Right forelimb (tissue), 1 donor: ENCODE results near the gene PLCB1.
"Not testable (repeated sequence)": the region's sequence is repeated elsewhere in the genome, so short reads cannot be mapped to it uniquely, and the experiment has no call there.

Source experiments
- DNase-seq: peaks from one replicate; pipeline ENCODE4 v3.0.0-alpha.2; 2018

PLCB1 gene

DNA sequence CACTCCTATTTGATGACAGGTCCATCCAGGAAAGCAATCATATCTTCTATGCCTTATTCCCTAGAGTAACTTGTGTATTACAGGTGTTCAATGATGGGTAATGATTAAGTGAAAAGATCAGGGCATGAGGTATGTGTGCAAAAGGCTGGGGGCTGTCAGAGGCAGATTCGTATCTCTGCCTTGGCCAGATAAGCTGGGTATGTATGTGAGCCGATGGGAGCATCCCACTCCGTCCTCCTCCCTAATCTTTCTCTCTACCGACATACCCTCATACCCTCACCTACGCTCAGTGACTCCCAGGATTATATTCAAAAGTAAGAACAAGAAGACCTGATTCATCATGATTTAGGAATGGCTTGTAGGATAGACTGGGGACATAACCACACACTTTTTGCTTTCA lies 238.7 kb downstream of the PLCB1 start:
- no peak for DNase-seq

DNA sequence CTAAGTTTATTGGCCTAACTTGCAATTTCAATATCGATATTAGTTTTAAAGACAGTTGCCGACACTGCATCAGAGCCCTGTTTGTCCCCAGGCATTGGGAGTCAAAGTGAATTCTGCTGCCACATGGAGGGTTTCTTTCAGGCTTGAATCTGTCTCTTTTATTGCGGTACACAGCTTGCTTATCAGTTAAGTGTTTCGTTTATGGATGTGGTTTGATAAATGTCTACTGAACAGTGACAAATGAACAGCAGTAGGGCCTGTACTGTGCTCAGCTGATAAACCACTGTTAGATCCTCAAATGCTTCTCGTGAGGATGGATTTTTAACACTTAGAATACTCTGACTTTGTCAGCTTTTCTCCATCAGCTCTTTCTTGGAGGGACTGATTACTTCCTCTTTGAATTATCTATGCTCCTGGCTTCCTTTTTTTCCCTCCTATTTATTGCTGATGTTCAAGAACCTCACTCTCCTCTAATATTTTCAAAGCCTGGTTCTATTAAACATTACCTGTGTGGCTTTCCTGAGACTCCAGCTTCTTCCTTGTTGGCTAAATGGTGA lies 240.8 kb downstream of the PLCB1 start:
- DNase-seq: no peak

DNA sequence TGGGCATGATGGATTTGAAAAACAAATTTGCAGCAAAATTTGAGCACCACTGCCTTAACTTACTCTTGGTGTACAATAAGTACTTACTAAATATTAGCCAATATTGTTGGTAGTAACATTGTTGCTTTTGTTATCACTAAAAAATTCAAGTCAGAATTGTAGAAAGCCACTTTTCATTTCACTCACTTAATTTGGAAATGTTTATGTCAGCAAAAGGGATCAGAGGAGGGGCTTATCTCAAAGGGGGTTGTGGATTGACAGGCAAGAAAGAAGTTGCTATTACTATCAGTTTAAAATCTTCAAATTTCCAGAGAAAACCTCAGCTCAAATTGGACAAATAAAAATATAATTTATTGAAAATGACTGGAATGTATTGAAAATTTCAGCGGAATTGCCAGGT lies 241.5 kb downstream of the PLCB1 start:
- DNase-seq: no peak

DNA sequence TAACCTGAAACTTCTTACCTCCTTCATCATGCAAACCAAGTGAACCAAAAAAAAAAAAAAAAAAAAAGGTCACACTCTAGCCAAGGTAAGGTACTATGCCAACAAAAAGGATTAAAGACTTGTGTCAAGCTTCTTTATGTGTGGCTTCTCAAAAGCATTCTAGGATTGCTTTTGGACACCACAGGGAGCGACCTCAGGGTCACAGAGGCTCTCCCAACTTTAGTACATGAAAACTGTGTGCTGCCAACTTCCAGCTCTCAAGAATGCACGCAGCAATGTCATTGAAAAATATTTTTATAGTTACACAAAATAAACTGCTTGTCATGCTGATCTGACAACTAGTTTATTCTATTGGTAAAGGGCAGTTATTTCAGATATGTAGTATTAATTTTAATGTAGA lies 243.8 kb downstream of the PLCB1 start:
- no peak for DNase-seq

DNA sequence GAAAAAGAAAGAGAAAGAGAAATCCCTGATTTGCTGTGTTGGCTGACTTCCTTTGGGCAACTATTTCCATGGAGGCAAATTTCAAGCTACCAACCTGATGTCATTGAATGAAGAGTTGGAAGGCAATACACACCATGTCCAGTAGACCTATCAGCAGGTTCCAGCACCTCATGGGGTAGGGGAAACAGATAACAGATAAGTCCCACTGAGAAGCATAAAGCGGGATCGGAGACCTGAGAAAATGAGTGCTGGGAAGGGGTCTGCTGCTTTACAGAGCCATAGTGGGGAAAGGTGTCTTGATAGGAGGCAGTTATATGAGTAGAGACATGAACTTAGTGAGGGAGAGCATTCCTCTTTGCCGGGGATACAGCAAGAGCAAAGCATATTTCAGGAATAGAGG lies 244.9 kb downstream of the PLCB1 start:
- DNase-seq: no peak

DNA sequence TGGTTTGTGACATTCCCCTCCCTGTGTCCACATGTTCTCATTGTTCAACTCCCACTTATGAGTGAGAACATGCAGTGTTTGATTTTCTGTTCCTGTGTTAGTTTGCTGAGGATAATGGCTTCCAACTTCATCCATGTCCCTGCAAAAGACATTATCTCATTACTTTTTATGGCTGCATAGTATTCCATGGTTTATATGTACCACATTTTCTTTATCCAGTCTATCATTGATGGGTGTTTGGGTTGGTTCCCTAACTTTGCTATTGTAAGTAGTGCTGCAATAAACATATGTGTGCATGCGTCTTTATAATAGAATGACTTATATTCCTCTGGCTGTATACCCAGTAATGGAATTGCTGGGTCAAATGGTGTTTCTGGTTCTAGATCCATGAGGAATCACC lies 247.1 kb downstream of the PLCB1 start:
- DNase-seq: not testable (repeated sequence)

DNA sequence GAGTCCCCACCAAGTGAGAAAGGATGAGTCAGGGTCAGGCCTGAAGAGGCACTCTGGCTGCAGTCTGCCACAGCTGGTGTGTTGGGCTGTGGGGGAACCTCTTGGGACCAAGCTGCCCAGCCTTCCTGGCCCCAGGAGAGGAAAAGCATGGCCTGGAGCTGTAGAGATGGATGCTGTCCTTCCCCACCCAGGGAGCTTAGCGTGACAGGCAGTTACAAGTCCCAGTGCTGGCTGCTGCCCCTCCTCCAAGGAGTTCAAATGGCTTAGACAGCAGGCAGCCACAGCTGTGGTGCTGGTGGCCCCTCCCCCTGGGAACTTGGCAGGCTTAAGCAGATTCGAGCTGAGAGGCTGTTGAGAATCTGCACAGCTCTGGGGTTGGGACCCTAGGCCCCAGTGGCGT lies 253.2 kb downstream of the PLCB1 start:
- no peak for DNase-seq

DNA sequence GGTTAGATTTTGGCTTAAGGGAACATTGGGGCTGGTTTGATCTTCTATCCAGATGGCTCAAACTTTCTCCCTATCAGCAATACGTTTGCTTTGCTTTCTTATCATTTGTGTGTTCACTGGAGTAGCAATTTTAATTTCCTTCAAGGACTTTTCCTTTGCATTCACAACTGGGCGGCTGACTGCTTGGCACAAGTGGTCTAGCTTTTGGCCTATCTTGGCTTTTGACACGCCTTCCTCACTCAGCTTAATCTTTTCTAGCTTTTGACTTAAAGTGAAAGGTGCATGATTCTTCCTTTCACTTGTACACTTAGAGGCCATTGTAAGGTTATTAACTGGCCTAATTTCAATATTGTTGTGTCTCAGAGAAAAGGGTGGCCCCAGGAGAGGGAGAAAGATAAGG lies 254.9 kb downstream of the PLCB1 start:
- DNase-seq: no peak

DNA sequence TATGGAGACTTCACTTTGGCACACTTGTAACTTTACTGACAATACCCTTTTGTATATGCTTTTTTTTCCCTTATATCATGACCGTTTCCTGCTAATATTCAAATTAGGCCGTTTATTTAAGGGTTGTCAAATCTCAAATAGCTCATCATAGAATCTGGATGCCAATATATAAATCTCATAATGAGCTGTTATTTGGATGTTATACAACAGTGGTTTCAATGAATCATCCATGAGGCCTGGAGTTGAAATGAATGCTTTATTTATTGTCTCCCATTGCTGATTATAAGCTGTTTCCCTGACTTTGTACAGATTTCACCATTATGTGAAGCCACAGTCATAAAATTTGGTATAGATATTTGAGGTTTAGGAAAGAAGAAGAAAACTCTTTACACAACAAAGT lies 256.1 kb downstream of the PLCB1 start:
- no peak for DNase-seq

DNA sequence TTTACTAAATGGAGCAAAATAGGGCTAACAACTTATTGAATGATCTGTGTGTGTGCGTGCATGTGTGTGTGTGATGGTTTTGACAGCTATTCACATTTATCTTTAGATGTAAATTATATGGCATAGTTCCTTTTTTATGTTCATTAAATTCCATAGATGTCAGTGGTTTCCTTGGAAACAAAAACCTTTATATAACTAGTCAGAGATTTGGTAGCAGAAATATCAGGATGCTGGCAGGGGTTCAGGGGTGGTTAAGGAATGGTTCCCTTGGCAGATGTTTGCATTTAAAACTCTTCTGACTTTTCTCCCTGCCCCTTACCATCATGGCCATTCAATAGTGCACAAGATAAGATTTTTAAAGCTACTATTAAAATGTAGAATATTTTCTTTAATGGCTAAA lies 256.6 kb downstream of the PLCB1 start:
- DNase-seq: no peak

DNA sequence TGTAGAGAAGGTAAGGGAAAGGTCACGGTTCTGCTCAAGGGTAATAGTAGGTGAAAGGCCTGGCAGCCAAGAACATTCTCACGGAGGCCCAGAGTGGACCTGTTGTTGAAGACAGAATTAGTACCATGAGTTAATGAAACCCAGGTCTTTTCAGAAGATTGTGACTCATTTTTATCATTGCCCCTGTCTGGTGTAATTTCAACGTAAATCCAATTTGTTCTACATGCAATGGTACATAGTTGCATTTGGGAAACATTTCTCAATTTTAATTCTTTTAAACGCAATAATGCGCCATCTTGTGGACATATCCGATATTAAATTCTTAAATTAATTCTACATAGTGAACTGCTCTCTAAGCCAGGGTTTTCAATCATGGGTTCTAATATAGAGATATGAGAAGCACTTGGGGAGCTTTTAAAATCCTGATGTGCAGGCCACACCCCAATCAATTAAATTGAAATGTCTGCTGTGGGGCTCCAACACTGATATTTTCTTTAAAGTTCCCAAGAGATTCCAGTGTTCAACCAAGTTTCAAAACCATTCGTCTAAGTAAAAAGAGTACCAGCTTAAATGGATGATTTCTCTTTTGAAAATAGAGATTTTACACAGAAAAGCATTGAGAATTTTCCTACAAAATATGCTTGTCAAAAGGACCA lies 257.4 kb downstream of the PLCB1 start:
- no peak for DNase-seq

DNA sequence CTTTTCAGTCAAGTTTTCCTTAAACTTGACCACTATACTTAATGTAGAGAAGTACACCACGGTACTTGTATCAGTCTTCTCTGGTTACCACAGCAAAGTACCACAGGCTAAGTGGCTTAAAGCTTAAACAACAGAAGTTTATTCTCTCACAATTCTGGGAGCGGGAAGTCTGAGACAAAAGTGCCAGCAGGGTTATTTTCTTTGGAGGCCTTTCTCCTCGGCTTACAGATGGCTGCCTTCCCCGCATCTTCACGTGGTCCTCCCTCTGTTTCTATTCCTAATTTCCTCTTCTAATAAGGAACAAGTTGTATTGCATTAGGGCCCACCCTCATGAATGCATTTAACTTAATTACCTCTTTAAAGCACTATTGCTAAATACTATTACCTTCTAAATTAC lies 258.0 kb downstream of the PLCB1 start:
- DNase-seq: no peak

DNA sequence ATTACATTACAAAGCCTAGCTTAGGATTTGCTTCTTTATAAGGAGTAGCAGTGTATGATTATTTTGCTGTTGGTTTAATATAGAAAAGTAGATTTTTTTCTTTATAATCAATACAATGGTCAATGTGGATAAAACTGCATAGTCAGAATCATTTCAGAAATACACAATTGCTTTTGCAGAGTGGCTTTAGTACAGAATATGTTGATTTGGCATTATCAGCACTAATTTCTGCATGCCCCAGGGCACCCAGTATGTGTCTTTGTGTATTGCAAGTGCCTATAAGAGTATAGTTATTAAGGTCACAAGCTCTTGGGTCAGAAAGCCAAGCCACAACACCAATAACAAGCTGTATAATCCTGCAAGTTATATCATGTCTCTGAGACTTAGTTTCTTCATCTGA lies 258.4 kb downstream of the PLCB1 start:
- no peak for DNase-seq

DNA sequence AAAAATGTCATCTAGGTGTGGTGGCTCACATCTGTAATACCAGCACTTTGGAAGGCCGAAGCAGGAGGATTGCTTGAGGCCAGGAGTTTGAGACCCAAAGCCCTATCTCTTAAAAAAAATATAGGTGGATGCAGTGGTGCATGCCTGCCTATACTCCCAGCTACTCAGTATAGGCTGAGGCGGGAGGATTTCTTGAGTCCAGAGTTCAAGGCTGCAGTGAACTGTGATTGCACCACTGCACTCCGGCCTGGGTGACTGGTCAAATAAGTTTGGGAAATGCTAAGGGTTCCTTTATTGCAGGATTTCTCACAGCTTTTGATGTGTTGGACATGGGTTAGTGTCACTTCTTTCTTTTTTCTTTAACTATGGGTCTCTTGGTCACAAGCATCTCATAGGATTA lies 261.3 kb downstream of the PLCB1 start:
- DNase-seq: no peak

DNA sequence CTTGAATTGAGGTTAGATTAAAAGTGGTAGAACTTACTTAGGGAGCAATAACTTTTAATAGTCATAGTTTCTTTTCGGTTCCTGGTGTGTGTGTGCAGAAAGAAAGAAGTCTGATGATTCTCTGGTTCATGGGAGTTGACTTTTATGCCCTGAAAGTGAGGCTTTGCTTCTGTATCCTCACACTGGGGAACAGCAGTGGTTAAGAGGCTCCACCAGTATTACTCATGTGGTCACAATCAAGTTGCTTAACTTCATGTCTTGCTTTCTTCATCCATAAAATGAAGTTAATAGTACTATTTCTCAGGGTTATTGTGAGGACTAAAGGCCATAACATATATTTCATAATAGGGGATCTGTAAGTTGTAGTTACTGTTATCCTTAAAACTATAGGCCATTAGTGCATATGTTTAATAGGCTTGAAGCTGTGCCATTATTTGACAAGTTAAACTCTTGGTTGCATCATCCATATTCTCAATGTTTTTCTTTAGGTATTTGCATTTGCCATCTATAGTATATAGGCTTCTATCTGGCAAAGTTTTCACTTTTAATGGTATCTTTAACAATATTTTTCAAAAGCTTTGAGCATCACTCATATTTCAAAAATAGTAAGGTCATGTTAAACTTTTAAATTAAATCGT lies 262.4 kb downstream of the PLCB1 start:
- no peak for DNase-seq

DNA sequence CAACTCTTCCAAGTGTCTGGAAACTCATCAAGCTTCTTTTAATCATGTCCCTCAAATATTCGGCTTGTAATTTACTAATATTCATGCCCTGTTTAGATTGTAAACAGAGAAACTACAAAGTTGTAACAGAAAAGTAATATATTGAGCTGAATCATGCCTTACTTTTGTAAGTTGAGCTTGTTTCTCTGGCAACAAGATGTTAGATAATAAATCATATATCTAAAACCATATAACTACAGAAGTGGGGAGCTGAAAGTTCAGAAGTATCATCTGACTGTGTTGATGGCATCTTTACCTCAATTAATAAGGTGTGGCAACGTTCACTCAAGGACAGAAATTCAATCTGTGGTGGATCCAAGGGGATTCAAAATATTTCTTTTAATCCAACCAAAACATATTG lies 263.9 kb downstream of the PLCB1 start:
- DNase-seq: no peak

DNA sequence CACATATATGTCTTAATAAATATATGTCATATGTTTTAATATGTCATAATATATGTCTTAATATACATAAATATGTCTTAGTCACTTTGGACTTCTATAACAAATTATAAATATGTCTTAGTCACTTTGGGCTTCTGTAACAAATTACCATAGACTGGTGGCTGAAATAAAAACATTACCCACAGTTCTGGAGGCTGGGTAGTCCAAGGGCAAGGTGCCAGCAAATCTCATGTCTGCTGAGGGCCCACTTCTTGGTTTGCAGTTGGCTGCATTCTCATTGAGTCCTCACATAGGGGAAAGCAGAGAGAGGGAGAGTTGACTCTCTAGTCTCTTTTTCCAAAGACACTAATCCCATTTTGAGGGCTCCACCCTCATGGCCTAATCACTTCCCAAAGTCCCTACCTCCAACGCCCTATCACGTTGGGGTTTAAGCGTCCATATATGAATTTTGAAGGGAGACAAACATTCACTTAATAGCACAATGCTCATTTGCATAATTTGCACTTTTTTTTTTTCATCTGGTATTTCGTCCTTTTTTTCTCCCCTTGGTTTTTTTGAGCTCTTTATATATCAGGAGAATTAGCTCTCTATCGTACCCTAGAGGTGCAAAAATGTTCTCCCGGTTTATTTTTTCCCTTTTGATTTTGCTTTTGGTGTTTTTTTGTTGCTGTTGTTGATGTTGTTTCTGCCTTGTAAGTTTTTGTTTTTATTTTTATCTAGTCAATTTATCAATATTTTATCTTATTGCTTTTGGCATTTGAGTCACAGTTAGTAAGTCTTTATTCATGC lies 266.4 kb downstream of the PLCB1 start:
- no peak for DNase-seq

DNA sequence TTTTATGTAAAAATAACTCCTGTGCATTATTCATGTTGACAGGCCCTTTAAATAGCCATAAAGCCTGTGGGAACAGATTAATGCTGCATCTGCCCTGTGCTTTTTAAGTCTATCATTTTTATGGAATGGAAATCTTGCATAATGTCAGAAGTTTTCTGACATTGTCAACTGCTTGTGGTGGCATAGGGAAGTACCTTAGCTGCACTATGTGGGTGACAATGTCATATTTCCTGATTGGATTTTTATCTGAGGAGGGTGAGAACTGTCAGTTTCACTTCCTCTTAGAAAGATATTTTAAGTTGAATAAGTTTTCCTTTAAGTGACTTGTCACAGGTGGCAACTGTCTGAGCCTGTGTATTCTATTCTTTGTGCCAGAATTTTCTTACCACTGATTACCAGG lies 267.9 kb downstream of the PLCB1 start:
- no peak for DNase-seq

DNA sequence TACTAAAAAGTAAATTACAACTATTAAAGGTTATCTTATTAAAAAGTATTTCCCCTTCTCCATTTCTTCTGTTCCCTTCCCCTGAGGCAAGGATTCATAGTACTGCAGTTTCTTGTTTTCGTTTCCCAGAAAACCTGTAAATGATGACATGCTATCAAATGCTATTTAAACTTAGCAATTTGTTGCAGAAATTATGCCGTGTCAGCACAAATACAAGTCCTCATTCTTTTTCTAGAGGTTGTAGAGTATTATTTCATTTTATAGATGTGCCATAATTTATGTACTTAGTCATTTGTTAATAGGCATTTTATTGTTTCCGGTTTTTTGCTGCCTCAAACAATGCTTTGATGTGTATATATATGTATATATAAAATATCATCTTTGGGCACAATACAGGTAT lies 268.4 kb downstream of the PLCB1 start:
- no peak for DNase-seq

DNA sequence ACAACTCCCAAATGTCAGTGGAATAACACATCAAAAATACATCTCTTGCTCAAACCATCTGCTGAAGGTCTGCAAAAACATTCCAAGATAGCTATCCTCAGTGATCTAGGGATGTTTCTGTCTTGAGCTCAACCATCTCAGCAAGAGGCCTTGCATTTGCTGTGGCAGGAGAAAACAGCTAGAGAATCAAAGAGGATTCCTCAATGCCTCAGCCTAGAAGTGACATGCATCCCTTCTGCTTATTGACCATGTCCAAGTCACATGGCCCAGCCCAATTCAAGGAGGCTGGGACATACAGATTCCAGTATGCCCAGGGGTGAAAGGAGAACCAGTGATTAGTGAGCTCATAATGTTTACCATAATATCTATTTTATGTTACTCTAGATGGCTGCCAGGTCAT lies 269.5 kb downstream of the PLCB1 start:
- DNase-seq: no peak

DNA sequence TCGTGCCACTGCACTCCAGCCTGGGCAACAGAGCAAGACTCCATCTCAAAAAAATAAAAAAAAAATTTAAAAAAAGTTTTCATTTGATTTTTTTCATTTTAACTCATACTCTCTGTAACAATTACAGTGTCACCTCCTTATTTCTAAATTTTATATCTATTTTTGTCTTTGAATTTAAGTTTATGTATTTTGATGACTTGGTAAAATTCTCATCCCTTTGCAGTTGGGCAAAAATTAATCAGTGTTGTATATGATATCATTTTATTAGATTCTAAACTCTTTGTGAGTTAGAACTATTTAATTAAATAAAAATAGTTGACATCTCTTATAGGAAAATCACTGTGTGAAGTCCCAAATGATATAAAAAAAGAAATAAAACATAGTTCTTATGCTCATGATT lies 270.7 kb downstream of the PLCB1 start:
- no peak for DNase-seq

DNA sequence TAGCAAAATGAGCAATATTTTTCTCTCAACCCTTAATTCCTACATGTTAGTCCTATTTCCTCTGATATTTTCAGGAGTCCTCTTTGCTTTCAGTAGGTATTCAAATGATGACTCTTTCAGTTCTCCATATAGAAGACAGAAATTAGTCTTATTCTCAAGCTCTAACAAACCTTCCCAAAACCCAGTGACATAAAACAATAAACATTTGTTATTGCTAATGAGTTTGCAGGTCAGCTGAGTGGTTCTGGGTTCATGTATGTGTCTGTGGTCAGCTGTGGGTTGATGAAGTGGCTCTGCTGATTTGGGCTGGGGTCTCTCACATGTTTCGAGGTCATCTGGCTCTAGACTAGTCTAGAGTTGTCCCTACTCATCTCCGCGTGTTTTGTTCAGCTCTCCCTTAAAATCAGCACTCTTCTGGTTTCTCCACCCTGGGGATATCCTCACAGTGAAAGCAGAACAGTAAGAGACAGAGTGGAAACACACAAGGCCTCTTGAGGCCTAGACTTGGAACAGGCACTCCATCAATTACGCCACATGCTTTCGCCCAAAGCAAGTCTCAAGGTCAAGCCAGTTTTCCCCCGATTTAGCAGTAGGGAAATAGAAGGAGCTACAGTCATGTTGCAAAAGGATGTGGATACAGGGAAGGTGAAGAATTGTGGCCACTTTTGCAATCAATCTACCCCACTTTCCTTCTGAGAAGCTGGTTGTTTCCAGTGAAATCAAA lies 273.0 kb downstream of the PLCB1 start:
- DNase-seq: no peak

DNA sequence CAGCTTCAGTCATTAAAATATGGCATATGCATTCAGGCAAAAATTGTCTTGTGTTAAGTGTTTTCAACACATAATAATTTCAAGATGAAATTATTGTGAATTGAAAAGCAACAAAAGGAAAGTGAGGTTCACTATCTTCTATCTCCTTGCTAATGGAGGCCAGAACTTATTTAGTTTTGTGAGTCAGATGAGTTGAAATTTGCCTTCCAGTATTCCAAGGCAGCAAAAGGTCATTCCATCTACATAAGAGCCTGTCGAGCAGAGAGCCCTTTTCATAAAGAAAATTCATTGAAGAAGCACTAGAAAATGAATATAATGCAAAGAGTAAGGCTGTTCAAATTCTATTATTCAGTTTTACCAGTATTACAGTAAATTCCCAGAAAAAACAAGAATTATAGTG lies 274.3 kb downstream of the PLCB1 start:
- DNase-seq: no peak
